Thyroid gland (tissue), 4 donors: Measurements from ENCODE around the gene PAK6.

Source experiments
- CTCF ChIP-seq, 6 experiments: fragments of 200-600 bp in 3 of 6; fragments of 450-650 bp in 3 of 6; sonication (generic) in 3 of 6; IDR thresholded peaks; one replicate each; pipeline ENCODE4 v1.5.1; 2016 to 2019; ENCODE audit warnings: antibody characterized with exemption in 6 of 6, mild to moderate bottlenecking in 2 of 6, inconsistent platforms in 1 of 6, moderate library complexity in 1 of 6
- POLR2A ChIP-seq, 2 donors: fragments of 450-650 bp; IDR thresholded peaks; one replicate each; pipeline ENCODE4 v1.6.1; 2017; ENCODE audit warnings: antibody characterized with exemption in 2 of 2, mild to moderate bottlenecking in 2 of 2, moderate library complexity in 1 of 2

- TF ChIP-seq POLR2A (IDR thresholded peaks at IDR 0.05), result no peak
- no peak for TF ChIP-seq CTCF (IDR thresholded peaks at IDR 0.05)
Observed at GRCh38 chr15:40258544-40258943, 19.7 kb downstream of the PAK6 start.
